ENCODE data around the gene WDPCP. TPM values are rescaled to one million over a fixed set of nuclear protein-coding genes. Genes with fewer than 3 reads are reported as not detected.
A peak's percentile ranks its signal among the peaks of the same experiment; 100 is the strongest.

WDPCP gene
- total RNA-seq, 3 donors from 2014 or later (not counting 1 experiment from before 2014, with no cell fraction given) = 22.0 to 23.7 (median 22.9) TPM

GRCh38 chr2:63544017-63544627, 44.2 kb downstream of the WDPCP start:
- H3K9me3 Mint-ChIP-seq = no peaks in the 10 kb centered on the region
- peak; percentile 46 for TF ChIP-seq CTCF (IDR thresholded peaks at IDR 0.05)
- no peaks in the 10 kb centered on the region for H3K4me1 ChIP-seq (ENCODE audit: control insufficient read depth, insufficient read depth, low read length)
- H3K9me3 ChIP-seq (ENCODE audit: control insufficient read depth, insufficient read depth, low read length) = no peaks in the 10 kb centered on the region
- no peak overlapping the region for H3K27ac Mint-ChIP-seq
- no peak overlapping the region for H3K4me3 Mint-ChIP-seq
- WGBS (ENCODE audit: insufficient coverage) = no CpG with 5 or more reads among the region's 1 CpG
- no peak overlapping the region for H3K4me3 ChIP-seq (ENCODE audit: low read length)
- no peaks in the 10 kb centered on the region for H3K27me3 Mint-ChIP-seq (ENCODE audit: low read depth in 2 of 2)
- no peaks in the 10 kb centered on the region for H3K27me3 ChIP-seq (ENCODE audit: control insufficient read depth, insufficient read depth, low read length)
- intact Hi-C loops (cut with micrococcal nuclease) = loop anchor here (10.0 kb wide), 1 partner anchor 1089 kb away; no protein-coding TSS in a partner anchor
- H3K36me3 Mint-ChIP-seq = no peaks in the 10 kb centered on the region
- H3K4me1 Mint-ChIP-seq = no peaks in the 10 kb centered on the region
- no peak for ATAC-seq
- no peak overlapping the region for H3K27ac ChIP-seq (ENCODE audit: low read length)
- no peaks in the 10 kb centered on the region for H3K36me3 ChIP-seq (ENCODE audit: control insufficient read depth, insufficient read depth, low read length)
- peak in 1 of 2 donors; percentile 18 for DNase-seq

GRCh38 chr2:63539416-63540162, 48.7 kb downstream of the WDPCP start:
- WGBS (ENCODE audit: insufficient coverage) = 89% methylated on average over 4 of the region's 6 CpGs

GRCh38 chr2:63538390-63538789, 49.9 kb downstream of the WDPCP start:
- H3K27ac Mint-ChIP-seq = no peak overlapping the region
- H3K27me3 ChIP-seq (ENCODE audit: control insufficient read depth, insufficient read depth, low read length) = no peaks in the 10 kb centered on the region
- no peaks in the 10 kb centered on the region for H3K4me1 ChIP-seq (ENCODE audit: control insufficient read depth, insufficient read depth, low read length)
- no peaks in the 10 kb centered on the region for H3K27me3 Mint-ChIP-seq (ENCODE audit: low read depth in 2 of 2)
- ATAC-seq (no peak), DNase-seq (no peak)
- H3K4me3 Mint-ChIP-seq = no peak overlapping the region
- intact Hi-C loops (cut with micrococcal nuclease) = no loop called here
- H3K4me3 ChIP-seq (ENCODE audit: low read length) = no peak overlapping the region
- H3K9me3 ChIP-seq (ENCODE audit: control insufficient read depth, insufficient read depth, low read length) = no peaks in the 10 kb centered on the region
- H3K9me3 Mint-ChIP-seq = peaks cover 3% of the 10 kb centered on the region in 2 donors
- no peak overlapping the region for H3K27ac ChIP-seq (ENCODE audit: low read length)
- no peaks in the 10 kb centered on the region for H3K36me3 Mint-ChIP-seq
- no peaks in the 10 kb centered on the region for H3K36me3 ChIP-seq (ENCODE audit: control insufficient read depth, insufficient read depth, low read length)
- TF ChIP-seq CTCF (IDR thresholded peaks at IDR 0.05) = no peak
- peaks cover 0 to 5% of the 10 kb centered on the region in 2 donors for H3K4me1 Mint-ChIP-seq

More at GRCh38 chr2:63539416-63540162, 48.7 kb downstream of the WDPCP start:
- no peaks in the 10 kb centered on the region for H3K27me3 ChIP-seq (ENCODE audit: control insufficient read depth, insufficient read depth, low read length)
- ATAC-seq = no peak
- no peak overlapping the region for H3K27ac Mint-ChIP-seq
- intact Hi-C loops (cut with micrococcal nuclease) = loop anchor here (10.0 kb wide), 1 partner anchor 1085 kb away; no protein-coding TSS in a partner anchor
- no peaks in the 10 kb centered on the region for H3K36me3 Mint-ChIP-seq
- no peak for DNase-seq
- no peak overlapping the region for H3K4me3 Mint-ChIP-seq
- no peaks in the 10 kb centered on the region for H3K4me1 ChIP-seq (ENCODE audit: control insufficient read depth, insufficient read depth, low read length)
- H3K9me3 ChIP-seq (ENCODE audit: control insufficient read depth, insufficient read depth, low read length) = no peaks in the 10 kb centered on the region
- H3K36me3 ChIP-seq (ENCODE audit: control insufficient read depth, insufficient read depth, low read length) = no peaks in the 10 kb centered on the region
- H3K4me1 Mint-ChIP-seq = no peaks in the 10 kb centered on the region
- no peak overlapping the region for H3K4me3 ChIP-seq (ENCODE audit: low read length)
- no peaks in the 10 kb centered on the region for H3K9me3 Mint-ChIP-seq
- H3K27me3 Mint-ChIP-seq (ENCODE audit: low read depth in 2 of 2) = no peaks in the 10 kb centered on the region
- H3K27ac ChIP-seq (ENCODE audit: low read length) = no peak overlapping the region
- TF ChIP-seq CTCF (IDR thresholded peaks at IDR 0.05) = no peak
